T-cell (primary cell): ENCODE data around the gene ZFP42. TPM values are rescaled to one million over a fixed set of nuclear protein-coding genes. Genes with fewer than 3 reads are reported as not detected.

Experiments
- ATAC-seq, 4 experiments: fragments of 200-7000 bp in 3 of 4; fragments of 150-1000 bp in 1 of 4; cut with Tn5 transposase; replicated peaks in 1 of 4; 1 replicate in 3 of 4; 2 replicates in 1 of 4; pipeline ENCODE4 v1.10.0; 2021; ENCODE audit warnings: moderate library complexity in 3 of 4, mild to moderate bottlenecking in 2 of 4, moderate number of reproducible peaks in 1 of 4
- CTCF ChIA-PET, 2 donors: fragments of 300-600 bp; sonication (Branson Sonifier 250); formaldehyde crosslinking; loops; one replicate each; lab custom pipeline; 2022; ENCODE audit warnings: antibody characterized with exemption in 2 of 2; lab: Charles Lee
- POLR2A ChIA-PET, 2 donors: fragments of 300-600 bp; sonication (Branson Sonifier 250); formaldehyde crosslinking; loops; one replicate each; lab custom pipeline; 2022; ENCODE audit warnings: antibody characterized with exemption in 2 of 2; lab: Charles Lee
- DNase-seq, 35 experiments: peaks; one replicate each; pipeline versions ENCODE4 v3.0.0 to v3.0.0-alpha.2; 2013 to 2023
- H3K27ac ChIP-seq: one replicate; pipeline ENCODE4 v1.5.1; 2013; ENCODE audit warnings: low read length
- H3K27me3 ChIP-seq, 2 experiments: replicated peaks in 1 of 2; 1 replicate in 1 of 2; 2 replicates in 1 of 2; pipeline versions ENCODE4 v1.6.1 to v1.7.0; 2013; ENCODE audit warnings: low read length in 1 of 2, mixed read lengths in 1 of 2; ENCODE audit not compliant: control insufficient read depth in 2 of 2, insufficient read depth in 2 of 2; ENCODE audit errors: extremely low read depth in 1 of 2
- H3K36me3 ChIP-seq, 2 donors: 1 replicate in 1 of 2; 2 replicates in 1 of 2; pipeline versions ENCODE4 v1.6.1 to v1.7.0; 2013; ENCODE audit warnings: low read length in 1 of 2; ENCODE audit not compliant: control insufficient read depth in 2 of 2, insufficient read depth in 1 of 2; ENCODE audit errors: extremely low read depth in 1 of 2
- H3K4me1 ChIP-seq, 2 experiments: 1 replicate in 1 of 2; 2 replicates in 1 of 2; pipeline versions ENCODE4 v1.6.1 to v1.7.0; 2013; ENCODE audit warnings: low read length in 2 of 2, mixed read lengths in 1 of 2; ENCODE audit not compliant: insufficient read depth in 2 of 2, control insufficient read depth in 1 of 2; ENCODE audit errors: extremely low read depth in 1 of 2
- H3K4me3 ChIP-seq, 2 donors: 1 replicate in 1 of 2; 2 replicates in 1 of 2; pipeline versions ENCODE4 v1.5.1 to v1.7.0; 2013; ENCODE audit warnings: mild to moderate bottlenecking in 2 of 2, low read length in 1 of 2, moderate library complexity in 1 of 2; ENCODE audit not compliant: control insufficient read depth in 1 of 2; ENCODE audit errors: extremely low read depth in 1 of 2
- H3K9me3 ChIP-seq: 2 replicates; pipeline ENCODE4 v1.7.0; 2013
- H3K27ac Mint-ChIP-seq, 2 donors: one replicate each; pipeline ENCODE4 v1.8.0; 2020 to 2021; ENCODE audit warnings: mild to moderate bottlenecking in 2 of 2, mixed read lengths in 2 of 2
- H3K27me3 Mint-ChIP-seq, 2 donors: one replicate each; pipeline ENCODE4 v1.8.0; 2021 to 2022; ENCODE audit warnings: mixed read lengths in 2 of 2
- H3K36me3 Mint-ChIP-seq: one replicate; pipeline ENCODE4 v1.8.0; 2021; ENCODE audit warnings: mixed read lengths
- H3K4me1 Mint-ChIP-seq, 3 donors: one replicate each; pipeline ENCODE4 v1.8.0; 2020 to 2022; ENCODE audit warnings: mixed read lengths in 3 of 3, mild to moderate bottlenecking in 1 of 3
- H3K4me3 Mint-ChIP-seq, 3 donors: one replicate each; pipeline ENCODE4 v1.8.0; 2020 to 2022; ENCODE audit warnings: mild to moderate bottlenecking in 3 of 3, mixed read lengths in 3 of 3, moderate library complexity in 3 of 3
- H3K9me3 Mint-ChIP-seq, 3 donors: one replicate each; pipeline ENCODE4 v1.8.0; 2020 to 2022; ENCODE audit warnings: mixed read lengths in 3 of 3
- whole genome bisulfite sequencing: methylation state at CpG from one replicate; pipeline ENCODE4 v1.1.5; 2013; ENCODE audit warnings: missing lambda C conversion rate; ENCODE audit not compliant: insufficient coverage; 5-methylcytosine and 5-hydroxymethylcytosine counted together
- total RNA-seq, 35 experiments: library from RNA in 6 of 35; stranded (reverse) in 6 of 35; fragments of 120-200 nt in 1 of 35; gene quantifications; one replicate each; pipeline versions ENCODE4 v1.2.1 to v1.2.4 and lab custom pipeline; 2013 to 2026

The ZFP42 gene
- total RNA-seq (not detected), total RNA-seq (lab: John Stamatoyannopoulos, UW) (0 to 0.09 (median 0) reads per million in 29 experiments)
- total RNA-seq (2013), result not detected

GRCh38 chr4:187995322-187996207 is at the start of gene ZFP42:
ZFP42 (plus strand) TSS chr4:187995771; CDS start chr4:188002808, 7,037 bp downstream.
- Mint-ChIP-seq H3K27me3 (peaks cover 3 to 11% of the 10 kb centered on the region in 2 donors), H3K9me3 (peaks cover 11 to 26% (median 20%) of the 10 kb centered on the region in 3 donors), H3K4me3 (no peak within 1 kb of the TSS), H3K27ac (no peak within 1 kb of the TSS), H3K36me3 (no peaks in the 10 kb centered on the region), H3K4me1 (no peaks in the 10 kb centered on the region)
- CTCF ChIA-PET, result no interaction called here
- POLR2A ChIA-PET, result no interaction called here
- H3K27ac ChIP-seq, result no peak within 1 kb of the TSS
- no peaks in the 10 kb centered on the region for H3K9me3 ChIP-seq
- H3K4me3 ChIP-seq, result no peak within 1 kb of the TSS
- 23% methylated on average over 55 of the region's 58 CpGs for WGBS
- no peak for ATAC-seq
- no peaks in the 10 kb centered on the region for H3K4me1 ChIP-seq
- DNase-seq, result no peak
- H3K27me3 ChIP-seq, result peaks cover 0 to 5% of the 10 kb centered on the region in 2 experiments
- no peaks in the 10 kb centered on the region for H3K36me3 ChIP-seq

- Mint-ChIP-seq H3K4me1 (no peaks in the 10 kb centered on the region), H3K27me3 (no peaks in the 10 kb centered on the region), H3K4me3 (no peak overlapping the region), H3K27ac (no peak overlapping the region), H3K36me3 (no peaks in the 10 kb centered on the region), H3K9me3 (peaks cover 4 to 7% (median 5%) of the 10 kb centered on the region in 3 donors)
- ATAC-seq (no peak), DNase-seq (no peak)
- WGBS, result no CpG with 5 or more reads among the region's 2 CpGs
- no peaks in the 10 kb centered on the region for H3K9me3 ChIP-seq
- H3K4me1 ChIP-seq, result no peaks in the 10 kb centered on the region
- no peaks in the 10 kb centered on the region for H3K27me3 ChIP-seq
- H3K36me3 ChIP-seq, result no peaks in the 10 kb centered on the region
- H3K27ac ChIP-seq, result no peak overlapping the region
- ChIA-PET POLR2A (no interaction called here), CTCF (no interaction called here)
- no peak overlapping the region for H3K4me3 ChIP-seq
Measured at GRCh38 chr4:187961171-187961570, 34.4 kb upstream of the ZFP42 start.

GRCh38 chr4:187961961-187962360 is 33.6 kb upstream of the ZFP42 start:
- no peak for DNase-seq
- no peak for ATAC-seq
- Mint-ChIP-seq H3K27ac (no peak overlapping the region), H3K4me3 (no peak overlapping the region), H3K36me3 (no peaks in the 10 kb centered on the region), H3K9me3 (peaks cover 0 to 5% (median 4%) of the 10 kb centered on the region in 3 donors), H3K4me1 (no peaks in the 10 kb centered on the region), H3K27me3 (no peaks in the 10 kb centered on the region)
- CTCF ChIA-PET, result no interaction called here
- Histone ChIP-seq H3K27me3 (no peaks in the 10 kb centered on the region), H3K36me3 (no peaks in the 10 kb centered on the region), H3K9me3 (no peaks in the 10 kb centered on the region), H3K4me3 (no peak overlapping the region), H3K4me1 (no peaks in the 10 kb centered on the region), H3K27ac (no peak overlapping the region)
- no CpG with 5 or more reads among the region's 2 CpGs for WGBS
- POLR2A ChIA-PET, result no interaction called here

- CTCF ChIA-PET, result interaction anchor here in 1 of 2 donors (0.6 kb wide), 1 partner anchor 1827 kb away, joined by 4 read pairs; no protein-coding TSS in a partner anchor
- Mint-ChIP-seq H3K27ac (no peak overlapping the region), H3K4me3 (no peak overlapping the region), H3K4me1 (no peaks in the 10 kb centered on the region), H3K9me3 (peaks cover 0 to 5% (median 5%) of the 10 kb centered on the region in 3 donors), H3K27me3 (no peaks in the 10 kb centered on the region), H3K36me3 (no peaks in the 10 kb centered on the region)
- no peaks in the 10 kb centered on the region for H3K9me3 ChIP-seq
- no peak overlapping the region for H3K4me3 ChIP-seq
- DNase-seq (no peak), ATAC-seq (no peak)
- H3K27ac ChIP-seq, result no peak overlapping the region
- H3K27me3 ChIP-seq, result no peaks in the 10 kb centered on the region
- WGBS, result 31% methylated on average over 2 of the region's 3 CpGs
- POLR2A ChIA-PET, result no interaction called here
- H3K4me1 ChIP-seq, result no peaks in the 10 kb centered on the region
- H3K36me3 ChIP-seq, result no peaks in the 10 kb centered on the region
Measured at GRCh38 chr4:187962926-187963325, 32.6 kb upstream of the ZFP42 start.

GRCh38 chr4:187965726-187966125 is 29.8 kb upstream of the ZFP42 start:
- WGBS, result 92% methylated on average over 8 of the region's 8 CpGs
- Mint-ChIP-seq H3K27ac (no peak overlapping the region), H3K4me1 (no peaks in the 10 kb centered on the region), H3K9me3 (peaks cover 0 to 11% (median 9%) of the 10 kb centered on the region in 3 donors), H3K36me3 (no peaks in the 10 kb centered on the region), H3K27me3 (no peaks in the 10 kb centered on the region), H3K4me3 (no peak overlapping the region)
- Histone ChIP-seq H3K36me3 (no peaks in the 10 kb centered on the region), H3K27me3 (no peaks in the 10 kb centered on the region), H3K27ac (no peak overlapping the region), H3K9me3 (no peaks in the 10 kb centered on the region), H3K4me1 (no peaks in the 10 kb centered on the region), H3K4me3 (no peak overlapping the region)
- no peak for DNase-seq
- CTCF ChIA-PET, result no interaction called here
- POLR2A ChIA-PET, result no interaction called here
- ATAC-seq, result no peak

GRCh38 chr4:187972135-187972534 is 23.4 kb upstream of the ZFP42 start:
- ChIA-PET POLR2A (no interaction called here), CTCF (interaction anchor here in 1 of 2 donors (0.6 kb wide), 1 partner anchor 54 kb away, joined by 3 read pairs; no protein-coding TSS in a partner anchor)
- no peak overlapping the region for H3K27ac Mint-ChIP-seq
- no peak overlapping the region for H3K4me3 Mint-ChIP-seq
- Histone ChIP-seq H3K4me3 (no peak overlapping the region), H3K36me3 (no peaks in the 10 kb centered on the region), H3K27ac (no peak overlapping the region), H3K27me3 (no peaks in the 10 kb centered on the region), H3K9me3 (no peaks in the 10 kb centered on the region), H3K4me1 (no peaks in the 10 kb centered on the region)
- ATAC-seq, result no peak
- H3K4me1 Mint-ChIP-seq, result no peaks in the 10 kb centered on the region
- no peak for DNase-seq
- H3K36me3 Mint-ChIP-seq, result no peaks in the 10 kb centered on the region
- 80% methylated on average over 1 of the region's 5 CpGs for WGBS
- no peaks in the 10 kb centered on the region for H3K27me3 Mint-ChIP-seq
- H3K9me3 Mint-ChIP-seq, result peaks cover 5 to 17% (median 5%) of the 10 kb centered on the region in 3 donors
